ENCODE results near the gene GRID1. TPM values are rescaled to one million over a fixed set of nuclear protein-coding genes. Genes with fewer than 3 reads are reported as not detected.
A peak's percentile ranks its signal among the peaks of the same experiment; 100 is the strongest.

The GRID1 gene
- total RNA-seq, 2 donors from 2014 or later = 0.52 to 0.59 TPM

DNA sequence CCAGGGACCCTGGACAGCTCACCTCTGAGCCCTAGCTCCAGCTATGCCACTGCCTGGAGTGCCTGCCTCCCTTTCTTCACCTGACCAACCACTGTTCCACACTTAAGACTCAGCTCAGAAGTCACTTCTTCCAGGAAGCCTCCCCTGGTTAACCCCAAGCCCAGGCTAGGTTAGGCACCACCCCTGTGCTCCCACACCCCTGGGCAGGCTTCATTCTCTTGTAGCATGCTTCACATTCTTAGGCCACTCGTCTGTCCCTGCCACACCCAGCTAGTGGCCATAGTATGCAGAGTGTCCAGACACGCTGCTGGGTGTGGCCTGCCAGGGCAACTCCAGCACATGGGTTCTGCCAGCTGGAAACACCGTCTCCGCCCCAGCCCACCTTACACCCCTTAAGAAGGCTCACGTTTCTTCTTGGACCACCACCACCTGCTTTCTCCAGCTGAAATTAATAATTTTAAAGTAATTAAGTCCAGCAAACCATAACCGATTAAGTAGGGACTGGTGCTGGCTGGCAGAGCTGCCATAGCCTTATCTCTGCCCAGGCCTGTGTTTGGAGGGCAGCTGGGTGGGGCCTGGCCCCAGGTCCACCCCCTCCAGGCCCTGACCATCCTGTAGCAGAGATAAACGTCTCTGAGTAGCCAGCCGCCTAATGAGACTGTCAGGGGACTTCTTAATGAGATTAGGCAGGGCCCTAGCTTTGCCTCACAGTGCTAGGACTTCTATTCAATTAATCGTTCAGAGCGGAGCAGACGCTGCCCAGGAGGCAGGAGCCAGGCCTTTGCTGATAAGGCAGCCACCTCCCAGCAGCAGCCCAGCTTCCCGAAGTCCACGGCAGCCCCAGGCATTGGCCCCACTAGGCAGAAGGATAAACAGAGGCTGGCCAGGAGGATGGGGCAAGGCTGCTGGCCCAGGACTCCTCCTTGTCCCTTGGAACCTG, 20.5 kb downstream of the GRID1 start:
- intact Hi-C loops (cut with DNase I) = no loop called here
- DNase-seq = no peak

DNA sequence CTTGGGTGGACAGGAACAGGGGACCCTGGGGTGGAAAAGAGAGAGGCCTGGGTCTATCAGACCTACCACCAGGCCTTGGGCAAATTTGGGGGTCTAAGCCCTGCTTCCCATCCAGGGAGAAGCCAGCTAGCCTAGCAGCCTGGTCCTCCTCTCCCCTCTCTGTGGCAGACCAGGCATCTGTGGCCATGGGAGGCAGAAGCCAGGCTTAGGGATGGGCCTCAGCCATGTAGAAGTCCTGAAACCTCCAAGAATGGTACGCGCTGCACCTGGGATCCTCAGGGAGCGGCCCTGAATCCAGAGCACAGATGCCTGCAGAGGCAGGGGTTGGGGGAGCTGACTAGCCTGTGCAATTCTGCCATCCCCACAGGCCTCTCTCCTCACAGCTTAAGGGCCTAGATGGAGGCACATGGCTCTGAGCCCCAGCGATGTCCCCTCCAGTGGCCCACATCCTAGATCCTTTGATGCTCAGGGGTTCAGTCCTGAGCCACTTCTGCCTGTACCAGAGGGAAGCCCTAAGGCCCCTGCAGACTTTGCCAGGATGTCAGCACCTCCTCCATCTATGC, 21.2 kb downstream of the GRID1 start:
- intact Hi-C loops (cut with DNase I) = no loop called here
- ATAC-seq = no peak
- no peak for DNase-seq

More for the DNA sequence above, 20.5 kb downstream of the GRID1 start:
- peak in 1 of 2 donors; percentile 47 for ATAC-seq

DNA sequence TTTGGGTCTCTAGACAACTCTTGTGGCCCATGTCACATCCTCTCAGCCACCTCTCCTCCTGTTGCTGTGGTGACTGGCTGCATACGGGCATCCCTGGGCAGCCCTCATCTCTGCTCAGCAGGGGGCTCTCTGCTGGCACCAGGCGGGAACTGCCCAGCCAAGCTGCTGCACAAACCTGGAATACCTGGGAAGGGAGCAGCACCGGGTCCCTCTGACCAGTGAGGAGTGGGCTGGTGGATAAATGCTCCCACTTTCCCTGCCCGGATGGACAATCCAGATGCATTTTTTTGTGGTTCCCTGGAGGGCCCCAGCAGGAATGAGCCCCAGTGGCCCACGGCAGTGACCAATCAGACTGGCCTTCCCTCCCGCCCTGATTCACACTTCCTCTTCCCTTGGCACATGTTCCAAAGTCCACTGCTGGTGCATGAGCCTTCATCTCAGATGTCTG, 21.9 kb downstream of the GRID1 start:
- DNase-seq (no peak), ATAC-seq (no peak)
- intact Hi-C loops (cut with DNase I) = no loop called here

- intact Hi-C loops (cut with DNase I) = no loop called here
- DNase-seq = no peak
These were observed 22.3 kb downstream of the GRID1 start for GRCh38 chr10:86344281-86344680.

GRCh38 chr10:86343761-86344160, 22.8 kb downstream of the GRID1 start:
- intact Hi-C loops (cut with DNase I) = no loop called here
- ATAC-seq = no peak
- no peak for DNase-seq

More at GRCh38 chr10:86344281-86344680, 22.3 kb downstream of the GRID1 start:
- no peak for ATAC-seq

DNA sequence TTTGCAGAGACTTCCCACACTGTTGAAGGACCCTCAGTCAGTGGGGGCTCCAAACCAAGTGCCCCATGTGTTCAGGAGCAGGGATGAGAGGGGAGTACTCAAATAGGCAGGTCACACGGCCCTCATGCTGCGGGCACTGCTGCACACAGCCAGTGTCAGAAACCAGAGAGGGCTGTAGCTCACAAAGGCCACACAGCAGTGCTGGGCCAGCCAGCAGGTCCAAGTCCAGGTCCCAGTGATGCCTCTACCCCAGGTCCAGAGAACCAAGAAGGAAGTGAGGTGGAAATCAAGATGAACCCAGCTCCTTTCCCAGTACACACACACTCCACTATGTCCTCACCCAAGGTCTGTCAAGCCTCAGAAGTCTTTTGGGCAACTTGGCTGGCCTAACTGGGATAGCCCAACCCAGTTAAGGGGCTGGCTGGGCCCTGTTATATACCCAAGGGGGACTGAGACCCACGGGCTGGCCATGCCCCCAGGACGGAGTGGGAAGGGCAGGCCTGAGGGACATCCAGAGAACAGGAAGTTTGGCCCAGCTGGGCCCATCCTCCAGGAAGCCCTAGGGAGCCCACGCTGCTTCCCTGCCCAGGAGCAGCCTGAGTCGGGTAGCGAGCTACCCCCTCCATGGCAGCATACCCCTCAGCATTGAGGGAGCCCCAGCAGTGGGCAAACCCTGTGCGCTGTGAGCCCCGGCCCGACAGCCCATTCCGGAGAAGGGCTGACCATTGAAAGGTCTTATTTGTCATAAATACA, 24.3 kb downstream of the GRID1 start:
- intact Hi-C loops (cut with DNase I) = no loop called here
- DNase-seq (no peak), ATAC-seq (no peak)

GRCh38 chr10:86341361-86341811, 25.2 kb downstream of the GRID1 start:
- intact Hi-C loops (cut with DNase I) = no loop called here
- DNase-seq = no peak
- ATAC-seq = no peak

DNA sequence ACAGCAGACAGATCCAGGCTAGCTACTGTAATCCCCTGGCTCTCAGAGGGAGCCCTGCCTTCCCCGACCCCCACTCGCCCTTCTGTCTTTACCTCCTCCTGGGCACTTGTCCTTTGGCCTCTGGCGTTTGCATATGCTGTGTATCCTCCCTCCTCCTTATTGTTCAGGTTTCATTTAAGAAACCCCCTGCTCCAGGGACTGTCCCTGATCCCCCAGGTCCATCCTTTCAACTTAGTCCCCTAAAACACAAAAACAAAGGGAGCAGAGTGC, 25.7 kb downstream of the GRID1 start:
- intact Hi-C loops (cut with DNase I) = no loop called here
- DNase-seq = no peak
- no peak for ATAC-seq

DNA sequence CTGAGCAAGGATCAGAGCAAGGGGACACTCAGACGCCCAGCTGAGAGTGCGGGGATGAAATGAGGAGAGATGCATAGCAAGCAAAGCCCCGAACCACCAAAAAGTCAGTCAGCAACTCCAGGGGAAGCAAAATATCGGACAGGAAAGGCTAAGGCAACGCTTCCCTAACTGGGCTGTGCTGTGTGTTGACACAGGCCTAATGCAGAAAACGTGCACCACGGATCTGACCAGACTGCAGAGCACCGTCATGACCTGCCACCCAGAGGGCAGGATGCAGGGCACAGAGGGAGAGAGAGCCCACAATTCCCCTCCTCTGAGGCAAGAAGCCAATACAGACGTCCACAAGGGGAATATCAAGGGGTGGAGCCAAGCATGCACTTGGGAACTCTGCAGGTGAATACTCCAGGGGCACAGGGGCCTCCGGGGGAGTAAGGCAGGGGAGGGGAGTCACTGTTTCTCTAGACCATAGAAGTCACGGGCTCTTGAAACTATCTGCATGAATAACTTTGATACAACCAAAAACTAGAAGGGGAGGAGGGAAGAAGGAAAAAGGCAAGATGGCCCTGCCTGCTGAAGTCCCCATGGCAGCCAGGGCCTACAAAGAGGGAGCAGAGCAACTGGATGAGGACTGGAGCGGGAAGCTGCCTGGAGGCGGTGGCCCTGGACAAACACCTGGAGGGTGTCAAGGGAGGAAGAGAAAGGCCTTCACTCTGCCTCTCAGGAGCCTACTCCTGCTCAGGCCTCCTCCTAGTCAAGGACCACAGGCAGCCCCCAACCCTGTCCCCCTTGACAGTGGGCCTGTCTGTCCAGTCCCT, 26.2 kb downstream of the GRID1 start:
- no peak for DNase-seq
- intact Hi-C loops (cut with DNase I) = no loop called here
- ATAC-seq = no peak

DNA sequence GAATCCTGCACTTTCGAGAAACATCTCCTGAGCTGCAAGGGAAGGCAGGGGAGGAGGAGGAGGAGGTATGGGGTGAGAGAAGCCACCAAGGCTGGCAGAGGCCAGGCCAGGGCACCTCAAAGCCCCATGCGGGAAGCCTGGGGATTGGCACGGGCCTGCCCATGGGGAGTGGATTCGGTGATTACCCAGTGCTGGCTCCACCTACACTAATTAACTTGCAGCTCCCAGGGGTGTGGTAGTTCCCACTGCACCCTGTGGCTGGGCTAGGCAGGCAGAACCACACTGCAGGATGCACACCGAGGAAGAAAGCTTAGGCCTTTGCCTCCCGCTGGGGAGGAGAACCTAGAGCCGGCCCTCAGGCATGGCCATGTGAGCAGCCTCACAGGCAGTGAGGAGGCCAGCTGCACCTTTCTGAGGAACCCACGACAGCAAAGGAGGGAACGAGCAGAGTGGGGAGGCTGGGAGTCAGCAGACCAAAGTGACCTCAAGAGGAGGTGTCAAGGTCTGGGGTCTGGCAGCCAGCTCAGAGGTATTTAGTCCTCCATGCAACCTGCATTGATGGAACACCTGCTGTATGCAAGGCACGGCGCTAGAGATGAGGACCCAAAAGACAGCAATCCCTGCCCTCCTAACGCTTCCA, 27.2 kb downstream of the GRID1 start:
- intact Hi-C loops (cut with DNase I) = no loop called here
- DNase-seq (no peak), ATAC-seq (no peak)

DNA sequence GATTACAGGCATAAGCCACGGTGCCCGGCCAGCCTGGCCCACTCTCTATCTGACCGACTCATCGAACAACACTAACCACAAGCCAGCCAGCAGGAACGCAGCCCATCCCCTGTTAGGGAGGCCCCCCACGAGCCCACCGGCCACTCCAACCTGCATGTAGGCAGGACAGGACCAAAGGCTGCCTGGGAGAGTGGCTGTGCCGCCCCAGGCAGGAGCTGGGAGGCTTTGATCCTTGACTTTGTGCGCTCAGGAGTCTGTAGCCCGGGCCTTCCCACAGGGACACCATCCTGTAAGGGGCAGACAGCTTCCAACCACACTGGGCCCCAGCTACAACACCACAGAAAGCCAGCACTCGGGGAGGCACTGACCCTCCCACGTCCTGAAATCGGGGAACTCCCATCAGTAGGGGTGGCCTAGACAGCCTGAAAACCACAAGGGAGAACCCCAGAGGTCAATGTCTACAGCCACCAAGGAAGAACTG, 29.4 kb downstream of the GRID1 start:
- ATAC-seq (no peak), DNase-seq (no peak)
- intact Hi-C loops (cut with DNase I) = no loop called here

DNA sequence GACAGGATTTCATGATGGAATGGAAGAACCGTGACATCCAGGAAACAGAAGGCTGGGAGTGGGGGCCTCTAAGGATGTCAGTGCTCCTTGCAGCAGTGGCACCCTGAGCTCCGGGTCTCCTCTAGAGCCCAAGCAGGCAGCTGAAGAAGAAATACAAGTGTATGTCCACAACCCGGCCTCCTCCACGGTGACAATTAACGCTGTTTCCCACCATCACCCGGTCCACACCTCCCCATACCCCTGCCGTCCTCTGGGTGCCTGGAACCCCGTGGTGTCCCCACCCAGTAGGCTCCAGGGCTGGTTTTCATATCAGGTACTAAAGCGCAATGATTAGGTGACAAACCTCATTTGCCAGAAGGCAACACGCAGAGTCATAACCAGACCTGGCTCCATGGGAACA, 30.3 kb downstream of the GRID1 start:
- DNase-seq = no peak
- ATAC-seq = no peak
- intact Hi-C loops (cut with DNase I) = no loop called here

- intact Hi-C loops (cut with DNase I) = no loop called here
- DNase-seq (no peak), ATAC-seq (no peak)
These were observed 30.8 kb downstream of the GRID1 start for GRCh38 chr10:86335831-86336230.

GRCh38 chr10:86335257-86335656, 31.3 kb downstream of the GRID1 start:
- no peak for DNase-seq
- no peak for ATAC-seq
- intact Hi-C loops (cut with DNase I) = no loop called here

GRCh38 chr10:86334488-86335085, 32.0 kb downstream of the GRID1 start:
- DNase-seq (no peak), ATAC-seq (no peak)
- intact Hi-C loops (cut with DNase I) = no loop called here

GRCh38 chr10:86333826-86334487, 32.6 kb downstream of the GRID1 start:
- DNase-seq (no peak), ATAC-seq (no peak)
- intact Hi-C loops (cut with DNase I) = no loop called here

DNA sequence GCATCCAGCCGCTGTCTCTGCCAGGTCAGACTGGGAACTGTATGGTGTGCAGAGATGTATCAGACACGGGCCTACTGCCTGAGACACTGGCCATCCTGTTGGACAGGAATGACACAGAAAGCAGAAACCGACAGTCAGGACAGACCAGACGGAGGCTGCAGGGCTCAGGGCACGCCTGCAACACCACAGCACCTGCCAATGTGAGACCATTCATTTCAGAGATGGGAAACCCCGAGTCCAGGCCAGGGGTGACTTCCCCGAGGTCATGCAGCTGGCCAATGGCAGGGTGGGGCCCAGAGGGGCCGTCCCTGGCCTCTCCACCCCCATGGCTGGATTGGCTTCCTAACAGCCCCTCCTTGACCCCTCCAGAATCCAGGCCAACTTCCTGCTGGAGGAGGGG, 34.7 kb downstream of the GRID1 start:
- intact Hi-C loops (cut with DNase I) = no loop called here
- DNase-seq (no peak), ATAC-seq (no peak)

Measured in left cardiac atrium (tissue), 4 donors.